Right atrium auricular region (tissue), 2 donors: ENCODE measurements around the gene C5orf58. TPM values are rescaled to one million over a fixed set of nuclear protein-coding genes. Genes with fewer than 3 reads are reported as not detected.

Experiments used
- DNase-seq: peaks from one replicate; pipeline ENCODE4 v3.0.0-alpha.2; 2019; ENCODE audit warnings: low spot score
- H3K27ac ChIP-seq, 2 donors: fragments of 200-600 bp; sonication (generic); 1 replicate in 1 of 2; 2 replicates in 1 of 2; pipeline ENCODE4 v1.5.1; 2016 to 2019
- H3K27me3 ChIP-seq, 2 donors: fragments of 200-600 bp; sonication (generic); one replicate each; pipeline versions ENCODE4 v1.5.1 to v1.6.0; 2017 to 2019
- H3K36me3 ChIP-seq: fragments of 200-600 bp; sonication (generic); one replicate; pipeline ENCODE4 v1.5.1; 2016
- H3K4me1 ChIP-seq, 2 donors: fragments of 200-600 bp; sonication (generic); one replicate each; pipeline versions ENCODE4 v1.5.1 to v1.6.0; 2017 to 2019
- H3K4me3 ChIP-seq, 2 donors: fragments of 200-600 bp; sonication (generic); 1 replicate in 1 of 2; 2 replicates in 1 of 2; pipeline ENCODE4 v1.5.1; 2017 to 2019; ENCODE audit warnings: mild to moderate bottlenecking in 1 of 2, moderate library complexity in 1 of 2
- H3K9me3 ChIP-seq, 2 donors: fragments of 200-600 bp; sonication (generic); one replicate each; pipeline ENCODE4 v1.5.1; 2019
- total RNA-seq, 2 donors: library from RNA; depleted of rRNA; stranded (reverse); fragments of >200 nt; gene quantifications; one replicate each; pipeline ENCODE4 v1.1.0, GENCODE V29; 2016
- TF ChIP-seq, protein P1 (sequence below), 2 donors: fragments of 200-600 bp; sonication (generic); IDR thresholded peaks; one replicate each; pipeline ENCODE4 v1.5.1; 2019; ENCODE audit warnings: antibody characterized with exemption in 2 of 2

The C5orf58 gene
- total RNA-seq, 2 donors from 2014 or later: not detected

DNA sequence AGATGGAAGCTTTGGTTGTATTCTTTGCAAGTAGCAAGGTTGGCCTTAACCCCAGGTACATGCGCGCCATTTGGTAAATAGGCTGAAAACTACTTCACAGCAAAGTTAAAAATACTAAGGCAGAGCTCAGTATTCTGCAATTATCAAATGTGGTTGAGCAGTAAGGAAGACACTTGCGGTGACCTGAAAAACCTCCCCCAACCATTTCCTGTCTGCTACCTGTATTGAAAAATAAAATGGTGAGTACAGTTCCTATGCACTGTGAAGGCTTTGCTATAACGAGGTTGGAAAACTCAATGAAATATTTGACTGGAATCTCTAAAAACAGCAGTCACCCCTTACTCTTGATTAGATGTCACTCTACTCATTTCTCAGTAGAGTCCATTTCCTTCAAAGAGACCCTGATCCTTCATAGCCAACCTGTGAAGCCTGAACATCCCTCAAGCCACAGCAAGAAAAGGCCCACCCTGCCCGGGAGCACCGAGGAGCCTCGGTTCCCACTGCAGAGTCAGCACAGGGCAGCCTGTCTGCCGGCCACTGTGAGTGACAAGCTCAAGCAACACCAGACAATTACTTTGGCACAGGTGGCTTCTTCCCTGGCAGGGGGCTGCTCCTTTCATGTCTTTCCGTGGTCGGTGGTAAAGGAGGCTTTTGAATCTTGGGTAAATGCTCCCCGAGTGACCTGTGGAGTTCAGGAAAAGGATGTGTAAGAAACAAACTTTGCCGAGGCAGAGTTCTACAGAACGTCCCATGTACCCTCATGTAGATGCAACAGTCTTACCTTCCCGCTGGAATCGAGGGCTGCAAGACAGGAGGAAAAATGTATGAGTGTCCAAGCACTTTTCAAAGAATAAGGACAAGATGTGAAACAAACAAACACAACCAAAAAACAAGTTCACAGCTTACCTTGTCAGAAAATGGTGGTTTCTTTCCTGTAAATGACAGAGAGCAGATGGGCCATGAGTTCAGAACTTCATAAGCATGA lies 29.6 kb downstream of the C5orf58 start:
- no peak for DNase-seq
- TF ChIP-seq, protein P1, sequence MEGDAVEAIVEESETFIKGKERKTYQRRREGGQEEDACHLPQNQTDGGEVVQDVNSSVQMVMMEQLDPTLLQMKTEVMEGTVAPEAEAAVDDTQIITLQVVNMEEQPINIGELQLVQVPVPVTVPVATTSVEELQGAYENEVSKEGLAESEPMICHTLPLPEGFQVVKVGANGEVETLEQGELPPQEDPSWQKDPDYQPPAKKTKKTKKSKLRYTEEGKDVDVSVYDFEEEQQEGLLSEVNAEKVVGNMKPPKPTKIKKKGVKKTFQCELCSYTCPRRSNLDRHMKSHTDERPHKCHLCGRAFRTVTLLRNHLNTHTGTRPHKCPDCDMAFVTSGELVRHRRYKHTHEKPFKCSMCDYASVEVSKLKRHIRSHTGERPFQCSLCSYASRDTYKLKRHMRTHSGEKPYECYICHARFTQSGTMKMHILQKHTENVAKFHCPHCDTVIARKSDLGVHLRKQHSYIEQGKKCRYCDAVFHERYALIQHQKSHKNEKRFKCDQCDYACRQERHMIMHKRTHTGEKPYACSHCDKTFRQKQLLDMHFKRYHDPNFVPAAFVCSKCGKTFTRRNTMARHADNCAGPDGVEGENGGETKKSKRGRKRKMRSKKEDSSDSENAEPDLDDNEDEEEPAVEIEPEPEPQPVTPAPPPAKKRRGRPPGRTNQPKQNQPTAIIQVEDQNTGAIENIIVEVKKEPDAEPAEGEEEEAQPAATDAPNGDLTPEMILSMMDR (IDR thresholded peaks at IDR 0.05): no peak
- peaks cover 0 to under 1% of the 10 kb centered on the region in 2 donors for H3K4me1 ChIP-seq
- H3K36me3 ChIP-seq: no peaks in the 10 kb centered on the region
- H3K27ac ChIP-seq: no peak overlapping the region
- no peaks in the 10 kb centered on the region for H3K27me3 ChIP-seq
- no peaks in the 10 kb centered on the region for H3K9me3 ChIP-seq
- H3K4me3 ChIP-seq: no peak overlapping the region

DNA sequence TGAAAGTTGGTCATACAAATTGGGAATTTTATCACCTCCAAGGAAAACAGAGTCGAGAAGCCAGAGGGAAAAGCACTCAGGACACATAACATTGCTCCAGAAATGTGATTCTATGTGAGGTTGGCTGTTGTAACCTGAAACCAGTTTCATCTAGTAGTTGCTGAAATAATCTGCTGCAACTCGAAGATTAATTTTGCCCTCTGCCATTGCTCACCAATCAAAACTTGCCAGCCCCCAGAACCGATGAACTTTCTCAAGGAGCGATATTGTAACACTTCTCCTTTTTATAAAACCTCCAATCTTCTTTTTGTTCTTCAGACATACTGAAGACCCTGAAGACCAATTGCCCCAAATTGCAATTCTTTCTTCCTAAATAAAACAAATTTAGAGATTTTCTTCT lies 31.1 kb downstream of the C5orf58 start:
- TF ChIP-seq, protein P1 (IDR thresholded peaks at IDR 0.05): no peak
- H3K27ac ChIP-seq: no peak overlapping the region
- no peaks in the 10 kb centered on the region for H3K27me3 ChIP-seq
- no peak overlapping the region for H3K4me3 ChIP-seq
- no peak for DNase-seq
- no peaks in the 10 kb centered on the region for H3K9me3 ChIP-seq
- H3K4me1 ChIP-seq: peaks cover 0 to 16% of the 10 kb centered on the region in 2 donors
- H3K36me3 ChIP-seq: no peaks in the 10 kb centered on the region

DNA sequence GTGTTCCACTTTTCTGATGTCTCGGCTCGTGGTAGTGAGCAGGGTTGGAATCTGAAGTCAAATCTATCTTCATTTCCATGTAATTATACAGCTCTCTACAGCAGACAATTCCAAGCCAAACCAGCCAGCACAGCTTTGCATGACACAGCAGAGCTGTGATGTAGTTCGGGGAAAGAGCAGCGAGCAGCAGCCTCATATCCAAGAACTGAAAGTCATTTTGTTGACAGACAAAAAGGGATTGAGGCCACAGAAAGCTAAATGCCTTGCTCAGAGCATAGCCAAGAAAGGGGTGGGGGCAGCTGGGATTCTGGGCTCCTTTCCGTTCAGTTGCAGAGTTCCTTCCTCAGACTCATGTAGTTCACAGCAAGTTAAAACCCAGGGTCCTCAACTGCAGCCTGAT lies 32.7 kb downstream of the C5orf58 start:
- Histone ChIP-seq H3K27me3 (no peaks in the 10 kb centered on the region), H3K9me3 (no peaks in the 10 kb centered on the region), H3K4me1 (peaks cover 0 to 20% of the 10 kb centered on the region in 2 donors), H3K36me3 (no peaks in the 10 kb centered on the region), H3K4me3 (no peak overlapping the region), H3K27ac (no peak overlapping the region)
- TF ChIP-seq, protein P1 (IDR thresholded peaks at IDR 0.05): no peak
- no peak for DNase-seq

DNA sequence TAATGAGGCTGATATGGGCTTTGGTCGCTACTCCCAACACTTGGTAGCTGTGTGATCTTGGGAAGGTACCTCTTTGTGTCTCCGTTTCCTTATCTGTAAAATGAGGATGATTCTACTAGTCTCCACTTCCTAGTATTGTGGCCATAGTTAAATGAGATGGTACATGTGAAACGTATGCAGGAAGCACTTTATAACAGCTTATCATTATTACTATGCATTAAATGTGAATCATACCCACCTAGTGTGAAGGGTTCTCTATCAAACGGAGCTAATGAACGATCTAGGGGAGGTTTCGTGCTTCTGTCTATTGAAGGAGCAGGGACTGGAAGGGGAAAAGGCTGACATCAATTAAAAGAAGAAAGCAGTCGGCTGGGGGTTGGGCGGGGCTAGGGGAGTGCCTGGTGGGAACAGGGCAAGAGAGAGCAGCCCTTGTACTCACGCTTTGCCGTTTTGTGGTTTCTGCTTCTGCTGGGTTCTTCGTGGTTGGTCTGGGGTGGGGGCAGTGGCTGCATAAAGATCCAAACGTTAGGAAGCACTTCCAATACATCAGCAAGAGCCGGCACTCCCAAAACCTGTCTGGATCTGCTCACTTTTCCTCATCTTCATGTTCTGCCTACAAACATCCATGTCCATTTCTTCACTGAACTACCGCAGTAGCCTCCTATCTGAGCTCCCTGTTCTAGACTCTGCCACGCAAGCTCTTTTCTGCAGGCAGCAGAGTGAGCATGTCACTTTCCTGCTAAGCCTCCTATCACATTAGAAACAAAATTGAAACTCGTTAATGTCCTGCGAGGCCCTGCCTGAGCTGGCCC lies 34.0 kb downstream of the C5orf58 start:
- Histone ChIP-seq H3K27ac (no peak overlapping the region), H3K36me3 (no peaks in the 10 kb centered on the region), H3K9me3 (no peaks in the 10 kb centered on the region), H3K4me3 (no peak overlapping the region), H3K27me3 (no peaks in the 10 kb centered on the region), H3K4me1 (peaks cover 0 to 20% of the 10 kb centered on the region in 2 donors)
- DNase-seq: no peak
- TF ChIP-seq, protein P1 (IDR thresholded peaks at IDR 0.05): no peak

DNA sequence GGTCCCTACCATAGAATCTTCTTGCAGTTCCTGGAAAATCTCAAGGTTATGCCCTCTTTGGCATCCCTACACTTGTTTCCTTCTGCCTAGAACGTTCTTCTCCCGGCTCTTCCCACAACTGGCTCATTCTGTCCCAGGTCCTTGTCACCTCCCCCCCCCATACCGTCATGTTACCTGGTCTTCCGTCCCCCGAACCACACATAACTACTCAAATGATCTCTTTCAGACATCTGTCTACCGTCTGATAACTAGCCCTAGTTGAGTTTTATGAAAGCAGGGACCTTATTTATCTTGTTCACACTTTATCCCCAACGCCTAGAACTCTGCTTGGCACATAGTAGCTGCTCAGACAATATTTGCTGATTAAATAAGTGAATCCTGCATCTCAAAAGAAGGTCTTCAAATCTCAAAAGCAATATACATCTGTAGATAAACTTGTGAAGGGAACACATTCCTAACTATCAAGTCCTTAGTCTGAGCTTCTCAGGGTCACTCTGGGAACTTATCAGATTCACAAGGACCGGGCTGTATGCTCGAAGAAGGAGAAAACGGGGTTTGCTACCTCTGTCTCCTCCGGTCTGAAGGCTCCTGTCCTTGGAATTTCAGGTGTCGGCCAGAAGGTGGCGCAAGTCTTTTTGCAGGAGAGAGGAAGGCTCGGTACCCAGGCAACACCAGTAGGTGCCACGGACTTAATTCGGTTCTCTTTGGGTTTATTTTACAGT lies 34.8 kb downstream of the C5orf58 start:
- peak; percentile 82 for DNase-seq
- Histone ChIP-seq H3K27me3 (no peaks in the 10 kb centered on the region), H3K27ac (peak overlapping the region in 1 of 2 donors; percentile 45), H3K4me1 (peaks cover 0 to 20% of the 10 kb centered on the region in 2 donors), H3K4me3 (no peak overlapping the region), H3K9me3 (no peaks in the 10 kb centered on the region), H3K36me3 (no peaks in the 10 kb centered on the region)
- TF ChIP-seq, protein P1 (IDR thresholded peaks at IDR 0.05): peak; percentile 68 to 90
